H9 (cell line): ENCODE measurements around the gene INPP4A. TPM values are rescaled to one million over a fixed set of nuclear protein-coding genes. Genes with fewer than 3 reads are reported as not detected.

Source experiments
- DNase-seq: peaks from one replicate; pipeline ENCODE4 v3.0.0-alpha.2; 2017
- H2AFZ ChIP-seq: one replicate; pipeline ENCODE4 v1.6.1; 2013; ENCODE audit warnings: mild to moderate bottlenecking, low read length, control low read depth, moderate library complexity
- H2AK5ac ChIP-seq: 2 replicates; pipeline ENCODE4 v1.6.1; 2013; ENCODE audit warnings: low read length, control low read depth, mixed read lengths; ENCODE audit not compliant: insufficient read length
- H2BK120ac ChIP-seq: one replicate; pipeline ENCODE4 v1.6.1; 2013; ENCODE audit warnings: low read depth, mild to moderate bottlenecking, low read length, control low read depth, inconsistent platforms; ENCODE audit not compliant: poor library complexity, severe bottlenecking
- H2BK12ac ChIP-seq: 2 replicates; pipeline ENCODE4 v1.6.1; 2013; ENCODE audit warnings: low read length, control low read depth, mixed read lengths, low read depth; ENCODE audit not compliant: insufficient read length
- H2BK15ac ChIP-seq: 2 replicates; pipeline ENCODE4 v1.6.1; 2013; ENCODE audit warnings: low read depth, low read length, control low read depth
- H2BK20ac ChIP-seq: one replicate; pipeline ENCODE4 v1.6.1; 2013; ENCODE audit warnings: low read depth, mild to moderate bottlenecking, low read length, control low read depth, inconsistent platforms; ENCODE audit not compliant: poor library complexity, severe bottlenecking
- H2BK5ac ChIP-seq: 2 replicates; pipeline ENCODE4 v1.6.1; 2013; ENCODE audit warnings: low read length, control low read depth, mixed read lengths; ENCODE audit not compliant: insufficient read length
- H3K14ac ChIP-seq: 2 replicates; pipeline ENCODE4 v1.6.1; 2013; ENCODE audit warnings: low read length, control low read depth; ENCODE audit not compliant: insufficient read depth
- H3K18ac ChIP-seq: 2 replicates; pipeline ENCODE4 v1.6.1; 2013; ENCODE audit warnings: low read depth, mild to moderate bottlenecking, mixed read lengths, low read length, control low read depth; ENCODE audit not compliant: insufficient read length
- H3K23ac ChIP-seq: 2 replicates; pipeline ENCODE4 v1.6.1; 2013; ENCODE audit warnings: low read length, control low read depth, mixed read lengths, low read depth; ENCODE audit not compliant: insufficient read length
- H3K23me2 ChIP-seq: 2 replicates; pipeline ENCODE4 v1.6.1; 2013; ENCODE audit warnings: low read depth, mild to moderate bottlenecking, mixed read lengths, low read length, control low read depth; ENCODE audit not compliant: insufficient read length, poor library complexity, severe bottlenecking
- H3K27ac ChIP-seq: 2 replicates; pipeline ENCODE4 v1.5.1; 2013; ENCODE audit warnings: low read length, control low read depth, mixed read lengths, low read depth; ENCODE audit not compliant: insufficient read length
- H3K27me3 ChIP-seq: 2 replicates; pipeline ENCODE4 v1.6.1; 2013; ENCODE audit warnings: low read length, control low read depth, inconsistent platforms; ENCODE audit not compliant: insufficient read depth
- H3K4ac ChIP-seq: 2 replicates; pipeline ENCODE4 v1.6.1; 2013; ENCODE audit warnings: low read depth, mild to moderate bottlenecking, control low read depth, inconsistent platforms, low read length, moderate library complexity
- H3K4me1 ChIP-seq: 2 replicates; pipeline ENCODE4 v1.6.1; 2013; ENCODE audit warnings: low read length, control low read depth, inconsistent platforms; ENCODE audit not compliant: insufficient read depth
- H3K4me2 ChIP-seq: 2 replicates; pipeline ENCODE4 v1.6.1; 2013; ENCODE audit warnings: low read length, control low read depth, mixed read lengths; ENCODE audit not compliant: insufficient read length, insufficient read depth
- H3K56ac ChIP-seq: 2 replicates; pipeline ENCODE4 v1.6.1; 2013; ENCODE audit warnings: low read depth, mild to moderate bottlenecking, mixed read lengths, low read length, control low read depth; ENCODE audit not compliant: insufficient read length
- H3K79me1 ChIP-seq: 2 replicates; pipeline ENCODE4 v1.6.1; 2013; ENCODE audit warnings: low read depth, mild to moderate bottlenecking, moderate library complexity, low read length, control low read depth, inconsistent platforms; ENCODE audit not compliant: insufficient read depth, poor library complexity, severe bottlenecking
- H3K79me2 ChIP-seq: 2 replicates; pipeline ENCODE4 v1.6.1; 2013; ENCODE audit warnings: low read length, control low read depth, inconsistent platforms; ENCODE audit not compliant: insufficient read depth
- H3K9ac ChIP-seq: 2 replicates; pipeline ENCODE4 v1.6.1; 2013; ENCODE audit warnings: low read length, control low read depth, mixed read lengths; ENCODE audit not compliant: insufficient read length; ENCODE audit errors: extremely low read depth
- H3K9me3 ChIP-seq: one replicate; pipeline ENCODE4 v1.6.1; 2013; ENCODE audit warnings: low read depth, low read length, inconsistent platforms; ENCODE audit not compliant: control insufficient read depth
- H3T11ph ChIP-seq: one replicate; pipeline ENCODE4 v1.6.1; 2013; ENCODE audit warnings: mild to moderate bottlenecking, low read length, control low read depth, inconsistent platforms
- H4K20me1 ChIP-seq: one replicate; pipeline ENCODE4 v1.6.1; 2013; ENCODE audit not compliant: control insufficient read depth, insufficient read length, insufficient read depth
- H4K5ac ChIP-seq: 2 replicates; pipeline ENCODE4 v1.6.1; 2013; ENCODE audit warnings: low read depth, mild to moderate bottlenecking, mixed read lengths, low read length, control low read depth; ENCODE audit not compliant: insufficient read length
- H4K8ac ChIP-seq: replicated peaks from 2 replicates; pipeline ENCODE4 v1.6.1; 2013; ENCODE audit warnings: low read length, control low read depth, mixed read lengths, low read depth; ENCODE audit not compliant: insufficient read length
- H4K91ac ChIP-seq: 2 replicates; pipeline ENCODE4 v1.6.1; 2013; ENCODE audit warnings: low read depth, mild to moderate bottlenecking, moderate library complexity, mixed read lengths, low read length, control low read depth; ENCODE audit not compliant: insufficient read length
- H3K27ac Mint-ChIP-seq, 3 experiments: 2 replicates in 2 of 3; 3 replicates in 1 of 3; pipeline ENCODE4 v1.8.0; 2020 to 2021; ENCODE audit warnings: mixed read lengths in 3 of 3, mild to moderate bottlenecking in 1 of 3, moderate library complexity in 1 of 3
- H3K27me3 Mint-ChIP-seq: 2 replicates; pipeline ENCODE4 v1.8.0; 2021; ENCODE audit warnings: low read depth, mild to moderate bottlenecking, moderate library complexity, mixed read lengths
- H3K36me3 Mint-ChIP-seq, 3 experiments: 2 replicates in 2 of 3; 3 replicates in 1 of 3; pipeline ENCODE4 v1.8.0; 2020 to 2021; ENCODE audit warnings: low read depth in 3 of 3, mixed read lengths in 3 of 3; ENCODE audit not compliant: insufficient read depth in 1 of 3
- H3K4me1 Mint-ChIP-seq, 2 experiments: 2 replicates each; pipeline ENCODE4 v1.8.0; 2020; ENCODE audit warnings: mixed read lengths in 2 of 2
- H3K4me3 Mint-ChIP-seq, 2 experiments: 2 replicates in 1 of 2; 3 replicates in 1 of 2; pipeline ENCODE4 v1.8.0; 2020 to 2021; ENCODE audit warnings: mild to moderate bottlenecking in 2 of 2, mixed read lengths in 2 of 2, moderate library complexity in 1 of 2
- H3K9me3 Mint-ChIP-seq, 2 experiments: 2 replicates in 1 of 2; 3 replicates in 1 of 2; pipeline ENCODE4 v1.8.0; 2020; ENCODE audit warnings: mild to moderate bottlenecking in 2 of 2, mixed read lengths in 2 of 2, moderate library complexity in 1 of 2
- WGBS: extraction: QIAGEN DNeasy Blood & Tissue Kit; methylation state at CpG from one replicate; pipeline ENCODE4 v1.1.7; 2013; ENCODE audit warnings: missing lambda C conversion rate, low lambda C conversion rate, mixed read lengths; ENCODE audit not compliant: insufficient read length; ENCODE audit errors: extremely low coverage; 5-methylcytosine and 5-hydroxymethylcytosine counted together
- total RNA-seq: library from RNA; stranded (reverse); gene quantifications from 2 replicates; pipeline ENCODE4 v1.2.1, GENCODE V29; 2021
- TF ChIP-seq, protein P1 (sequence below): fragments of 200-600 bp; sonication (generic); conservative IDR thresholded peaks from 3 replicates; pipeline ENCODE4 v1.8.0; 2021; ENCODE audit warnings: antibody characterized with exemption, mild to moderate bottlenecking

INPP4A gene
- total RNA-seq, 1 experiment from 2014 or later, result 55.2 TPM

DNA sequence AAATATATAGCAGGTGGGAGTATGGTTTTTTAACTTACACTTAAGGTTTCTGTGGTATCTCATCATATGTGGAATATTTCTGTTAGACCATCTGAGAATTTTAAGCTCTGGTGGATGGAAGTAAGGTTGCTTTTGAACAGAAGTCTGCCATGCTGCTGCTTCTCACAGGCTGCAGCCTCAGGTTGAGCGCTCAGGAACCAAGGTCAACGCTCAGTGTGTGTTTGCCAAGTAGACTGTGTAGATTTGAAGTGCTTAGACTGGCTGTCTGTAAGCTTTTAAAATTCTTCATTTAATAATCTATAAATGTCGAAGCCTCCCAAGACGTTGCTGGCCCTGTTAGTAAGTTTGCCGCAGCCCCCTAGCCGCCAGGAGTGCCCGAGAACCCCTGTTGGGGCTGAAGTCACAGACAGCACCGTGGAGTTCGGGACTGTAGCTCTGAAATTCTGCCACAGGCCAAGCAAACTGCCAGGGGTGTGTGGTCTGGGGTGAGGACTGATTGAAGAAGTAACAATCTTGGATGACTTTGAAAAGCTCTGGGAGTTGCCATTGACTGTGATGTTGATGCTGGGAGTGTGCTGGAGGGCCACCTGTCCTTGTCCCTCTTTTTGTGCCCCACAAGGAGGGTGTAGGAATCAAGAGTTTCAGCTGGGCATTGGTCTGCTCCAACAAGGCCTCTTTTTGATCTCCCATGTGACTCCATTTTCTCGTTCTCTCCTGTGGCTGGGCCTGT, 26.9 kb downstream of the INPP4A start:
- no peak overlapping the region for H2BK5ac ChIP-seq
- H3K23ac ChIP-seq, result no peak overlapping the region
- peaks cover 4 to 13% (median 8%) of the 10 kb centered on the region in 3 experiments; a peak in 6 of 7 replicates for H3K36me3 Mint-ChIP-seq
- H2AK5ac ChIP-seq, result no peak overlapping the region
- no peak overlapping the region for H3K56ac ChIP-seq
- H2BK120ac ChIP-seq, result no peak overlapping the region
- H2BK12ac ChIP-seq, result no peak overlapping the region
- peaks cover 4% of the 10 kb centered on the region for H3K79me1 ChIP-seq
- peak overlapping the region; percentile 29 to 34 (median 31); a peak in 1 of 7 replicates for H3K27ac Mint-ChIP-seq
- no peak overlapping the region for H2AFZ ChIP-seq
- no peaks in the 10 kb centered on the region for H3K23me2 ChIP-seq
- no peak overlapping the region for H3K4ac ChIP-seq
- no peaks in the 10 kb centered on the region for H4K20me1 ChIP-seq
- TF ChIP-seq, protein P1, sequence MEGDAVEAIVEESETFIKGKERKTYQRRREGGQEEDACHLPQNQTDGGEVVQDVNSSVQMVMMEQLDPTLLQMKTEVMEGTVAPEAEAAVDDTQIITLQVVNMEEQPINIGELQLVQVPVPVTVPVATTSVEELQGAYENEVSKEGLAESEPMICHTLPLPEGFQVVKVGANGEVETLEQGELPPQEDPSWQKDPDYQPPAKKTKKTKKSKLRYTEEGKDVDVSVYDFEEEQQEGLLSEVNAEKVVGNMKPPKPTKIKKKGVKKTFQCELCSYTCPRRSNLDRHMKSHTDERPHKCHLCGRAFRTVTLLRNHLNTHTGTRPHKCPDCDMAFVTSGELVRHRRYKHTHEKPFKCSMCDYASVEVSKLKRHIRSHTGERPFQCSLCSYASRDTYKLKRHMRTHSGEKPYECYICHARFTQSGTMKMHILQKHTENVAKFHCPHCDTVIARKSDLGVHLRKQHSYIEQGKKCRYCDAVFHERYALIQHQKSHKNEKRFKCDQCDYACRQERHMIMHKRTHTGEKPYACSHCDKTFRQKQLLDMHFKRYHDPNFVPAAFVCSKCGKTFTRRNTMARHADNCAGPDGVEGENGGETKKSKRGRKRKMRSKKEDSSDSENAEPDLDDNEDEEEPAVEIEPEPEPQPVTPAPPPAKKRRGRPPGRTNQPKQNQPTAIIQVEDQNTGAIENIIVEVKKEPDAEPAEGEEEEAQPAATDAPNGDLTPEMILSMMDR, result no peak
- no peaks in the 10 kb centered on the region for H3K27me3 ChIP-seq
- no peak overlapping the region for H4K5ac ChIP-seq
- no peak overlapping the region for H3K4me2 ChIP-seq
- no peak overlapping the region for H2BK15ac ChIP-seq
- H3K9ac ChIP-seq, result no peak overlapping the region
- no peak overlapping the region for H3T11ph ChIP-seq
- peaks cover 46 to 47% of the 10 kb centered on the region in 2 experiments for H3K4me1 Mint-ChIP-seq
- H3K27ac ChIP-seq, result no peak overlapping the region
- H3K14ac ChIP-seq, result no peak overlapping the region
- no peak overlapping the region for H2BK20ac ChIP-seq
- H3K4me3 Mint-ChIP-seq, result no peak overlapping the region
- WGBS, result no CpG with 5 or more reads among the region's 10 CpGs
- H3K18ac ChIP-seq, result no peak overlapping the region
- H4K91ac ChIP-seq, result no peak overlapping the region
- no peak overlapping the region for H4K8ac ChIP-seq
- no peaks in the 10 kb centered on the region for H3K27me3 Mint-ChIP-seq
- no peaks in the 10 kb centered on the region for H3K9me3 ChIP-seq
- no peak for DNase-seq
- H3K79me2 ChIP-seq, result peaks cover 2% of the 10 kb centered on the region; the same call in 1 of the 2 replicates
- H3K4me1 ChIP-seq, result no peaks in the 10 kb centered on the region; the same call in 1 of the 2 replicates
- H3K9me3 Mint-ChIP-seq, result no peaks in the 10 kb centered on the region; a peak in 1 of 5 replicates
